Forelimb muscle (tissue), 1 donor: ENCODE measurements around the gene APOBEC3H. TPM values are rescaled to one million over a fixed set of nuclear protein-coding genes. Genes with fewer than 3 reads are reported as not detected.

Source experiments
- polyA plus RNA-seq: library from polyadenylated mRNA; unstranded; fragments of 120-200 nt; gene quantifications from one replicate; pipeline ENCODE4 v1.2.1, GENCODE V29; 2013; ENCODE audit not compliant: insufficient read length

The APOBEC3H gene
- polyA plus RNA-seq, 1 donor: not detected

Other genes starting within 250 kb of the APOBEC3H start
- 24.4 TPM for gene CBX6, start 225.0 kb upstream of the APOBEC3H start, polyA plus RNA-seq
- not detected for gene APOBEC3A, start 139.6 kb upstream of the APOBEC3H start, polyA plus RNA-seq
- gene APOBEC3B, start 114.9 kb upstream of the APOBEC3H start, polyA plus RNA-seq: 1.4 TPM
- gene APOBEC3C, start 83.0 kb upstream of the APOBEC3H start, polyA plus RNA-seq: 3.4 TPM
- gene APOBEC3D, start 76.1 kb upstream of the APOBEC3H start, polyA plus RNA-seq: 0.57 TPM
- 2.8 TPM for gene APOBEC3F, start 56.4 kb upstream of the APOBEC3H start, polyA plus RNA-seq
- gene APOBEC3G, start 20.0 kb upstream of the APOBEC3H start, polyA plus RNA-seq: 3.2 TPM
- gene CBX7, start 55.4 kb downstream of the APOBEC3H start, polyA plus RNA-seq: 3.7 TPM
- 18.3 TPM for gene PDGFB, start 147.7 kb downstream of the APOBEC3H start, polyA plus RNA-seq
- 2,943 TPM for gene RPL3, start 222.4 kb downstream of the APOBEC3H start, polyA plus RNA-seq